GM12878 (cell line): Measurements from ENCODE around the gene ABHD11.

Experiments
- BRCA1 ChIP-seq: IDR thresholded peaks from 2 replicates; pipeline ENCODE4 v1.6.1; 2011; ENCODE audit warnings: low read depth, low read length, improper control_type of control experiment
- CREB1 ChIP-seq: IDR thresholded peaks from 2 replicates; pipeline ENCODE4 v1.6.1; 2012; ENCODE audit warnings: low read depth, mild to moderate bottlenecking, inconsistent platforms
- CTCF ChIP-seq, 3 experiments: IDR thresholded peaks in 2 of 3; conservative IDR thresholded peaks in 1 of 3; 2 replicates each; pipeline ENCODE4 v1.5.1; 2011; ENCODE audit warnings: low read depth in 3 of 3, low read length in 3 of 3, mild to moderate bottlenecking in 3 of 3, control low read depth in 2 of 3, moderate library complexity in 2 of 3, inconsistent platforms in 1 of 3, mixed read lengths in 1 of 3; ENCODE audit not compliant: control insufficient read depth in 2 of 3, insufficient read depth in 1 of 3; ENCODE audit errors: extremely low read depth in 1 of 3
- EP300 ChIP-seq, 2 experiments: fragments of 150-350 bp in 1 of 2; IDR thresholded peaks; 2 replicates each; pipeline ENCODE4 v1.6.1; 2011 to 2012; ENCODE audit warnings: low read depth in 2 of 2, low read length in 2 of 2, borderline replicate concordance in 1 of 2, improper control_type of control experiment in 1 of 2, inconsistent platforms in 1 of 2; ENCODE audit not compliant: control insufficient read depth in 1 of 2
- GABPA ChIP-seq: IDR thresholded peaks from 2 replicates; pipeline ENCODE4 v1.6.1; 2014; ENCODE audit warnings: antibody characterized with exemption, low read depth, mild to moderate bottlenecking, inconsistent platforms
- MTA3 ChIP-seq: IDR thresholded peaks from 2 replicates; pipeline ENCODE4 v1.6.1; 2012; ENCODE audit warnings: low read length, inconsistent platforms, borderline replicate concordance
- NFXL1 ChIP-seq: fragments of 450-650 bp; IDR thresholded peaks from 2 replicates; pipeline ENCODE4 v1.6.1; 2017; ENCODE audit warnings: antibody characterized with exemption, mild to moderate bottlenecking, borderline replicate concordance
- PAX8 ChIP-seq: fragments of 450-650 bp; IDR thresholded peaks from 2 replicates; pipeline ENCODE4 v1.6.1; 2017; ENCODE audit warnings: mild to moderate bottlenecking, moderate library complexity
- POLR2A ChIP-seq: IDR thresholded peaks from 2 replicates; pipeline ENCODE4 v1.6.1; 2011; ENCODE audit warnings: low read depth, mild to moderate bottlenecking, low read length
- RAD21 ChIP-seq: IDR thresholded peaks from 2 replicates; pipeline ENCODE4 v1.6.1; 2011; ENCODE audit warnings: mild to moderate bottlenecking, low read depth, low read length, moderate library complexity; ENCODE audit not compliant: insufficient read depth
- TCF3 ChIP-seq: IDR thresholded peaks from 2 replicates; pipeline ENCODE4 v1.6.1; 2012; ENCODE audit warnings: low read depth, mild to moderate bottlenecking, low read length, borderline replicate concordance; ENCODE audit not compliant: insufficient read depth
- YY1 ChIP-seq: IDR thresholded peaks from 2 replicates; pipeline ENCODE4 v1.6.1; 2011; ENCODE audit warnings: low read depth, mild to moderate bottlenecking, low read length
- ZNF217 ChIP-seq: fragments of 450-650 bp; IDR thresholded peaks from 2 replicates; pipeline ENCODE4 v1.6.1; 2017; ENCODE audit warnings: antibody characterized with exemption, mild to moderate bottlenecking
- TF ChIP-seq, protein P1 (sequence below): IDR thresholded peaks from 2 replicates; pipeline ENCODE4 v1.6.1; 2011; ENCODE audit warnings: mild to moderate bottlenecking, low read depth, low read length, moderate library complexity; ENCODE audit not compliant: insufficient replicate concordance

DNA sequence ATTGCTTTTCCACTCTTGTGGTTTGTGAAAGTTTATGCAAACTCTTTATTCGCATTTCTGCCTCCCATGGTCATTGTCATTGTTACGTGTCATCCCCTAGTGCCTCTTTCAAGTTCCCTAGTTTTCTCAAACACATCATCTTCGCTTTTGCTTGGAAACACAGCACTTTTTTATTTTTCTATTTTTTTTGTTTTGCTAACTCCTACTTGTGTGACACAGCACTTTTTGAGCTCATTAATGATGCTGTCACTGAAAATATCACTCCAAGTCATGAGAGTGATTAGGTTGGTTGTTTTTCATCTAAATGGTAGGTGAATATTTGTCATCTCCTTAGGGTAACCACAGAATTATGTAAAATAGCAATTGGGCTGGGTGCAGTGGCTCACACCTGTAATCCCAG, 10.7 kb downstream of the ABHD11 start:
- TF ChIP-seq CTCF (IDR thresholded peaks at IDR 0.05 in 2 of 3, conservative IDR thresholded peaks at IDR 0.05 in 1 of 3; ENCODE audit: control insufficient read depth in 2 of 3, extremely low read depth in 1 of 3, insufficient read depth in 1 of 3, low read depth in 3 of 3, low read length in 3 of 3) (no peak), PAX8 (no peak), MTA3 (no peak), GABPA (no peak), CREB1 (no peak), TCF3 (no peak), RAD21 (no peak), BRCA1 (no peak), EP300 (IDR thresholded peaks at IDR 0.05; ENCODE audit: borderline replicate concordance in 1 of 2, control insufficient read depth in 1 of 2, low read depth in 2 of 2, low read length in 2 of 2) (no peak), YY1 (no peak), POLR2A (no peak), NFXL1 (no peak), ZNF217 (no peak)
- TF ChIP-seq, protein P1, sequence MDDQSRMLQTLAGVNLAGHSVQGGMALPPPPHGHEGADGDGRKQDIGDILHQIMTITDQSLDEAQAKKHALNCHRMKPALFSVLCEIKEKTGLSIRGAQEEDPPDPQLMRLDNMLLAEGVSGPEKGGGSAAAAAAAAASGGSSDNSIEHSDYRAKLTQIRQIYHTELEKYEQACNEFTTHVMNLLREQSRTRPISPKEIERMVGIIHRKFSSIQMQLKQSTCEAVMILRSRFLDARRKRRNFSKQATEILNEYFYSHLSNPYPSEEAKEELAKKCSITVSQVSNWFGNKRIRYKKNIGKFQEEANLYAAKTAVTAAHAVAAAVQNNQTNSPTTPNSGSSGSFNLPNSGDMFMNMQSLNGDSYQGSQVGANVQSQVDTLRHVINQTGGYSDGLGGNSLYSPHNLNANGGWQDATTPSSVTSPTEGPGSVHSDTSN = no peak
